ENCODE measurements around the gene RIC8B. TPM values are rescaled to one million over a fixed set of nuclear protein-coding genes. Genes with fewer than 3 reads are reported as not detected.

Gene RIC8B
- total RNA-seq, 1 donor from 2014 or later, result 19.7 TPM

GRCh38 chr12:106815741-106816140 is 41.3 kb downstream of the RIC8B start:
- Histone ChIP-seq H3K4me1 (ENCODE audit: insufficient read depth, low read length) (no peaks in the 10 kb centered on the region), H3K9me3 (ENCODE audit: insufficient read depth, low read depth, low read length) (no peaks in the 10 kb centered on the region), H3K36me3 (ENCODE audit: insufficient read depth, low read length) (peaks cover 2% of the 10 kb centered on the region), H2AFZ (ENCODE audit: low read depth, low read length) (no peak overlapping the region), H3K4me2 (ENCODE audit: low read length) (no peak overlapping the region), H3K9ac (ENCODE audit: low read length) (no peak overlapping the region), H3K4me3 (ENCODE audit: insufficient read depth, low read depth, low read length) (no peak overlapping the region), H3K27ac (ENCODE audit: low read depth, low read length) (no peak overlapping the region), H3K79me2 (ENCODE audit: insufficient read depth, low read length) (no peaks in the 10 kb centered on the region), H4K20me1 (ENCODE audit: insufficient read depth, low read length) (peaks cover 7% of the 10 kb centered on the region), H3K27me3 (ENCODE audit: insufficient read depth, low read length) (no peaks in the 10 kb centered on the region)
- no peaks in the 10 kb centered on the region for H3K27me3 Mint-ChIP-seq (ENCODE audit: low read depth, unreplicated experiment)
- H3K36me3 Mint-ChIP-seq (ENCODE audit: low read depth, unreplicated experiment), result peaks cover 7% of the 10 kb centered on the region
- H3K9me3 Mint-ChIP-seq (ENCODE audit: unreplicated experiment), result no peaks in the 10 kb centered on the region
- DNase-seq (ENCODE audit: low read depth) (no peak), FAIRE-seq (no peak)
- H3K27ac Mint-ChIP-seq (ENCODE audit: unreplicated experiment), result no peak overlapping the region
- H3K4me3 Mint-ChIP-seq (ENCODE audit: unreplicated experiment), result no peak overlapping the region
- H3K4me1 Mint-ChIP-seq (ENCODE audit: low read depth, unreplicated experiment), result peaks cover 8% of the 10 kb centered on the region
- no peak for TF ChIP-seq CTCF (IDR thresholded peaks at IDR 0.05; ENCODE audit: insufficient read depth, low read depth, low read length)
- no peak for TF ChIP-seq EZH2 (IDR thresholded peaks at IDR 0.05; ENCODE audit: insufficient read depth, low read length)

GRCh38 chr12:106816231-106816630 is 41.7 kb downstream of the RIC8B start:
- H4K20me1 ChIP-seq (ENCODE audit: insufficient read depth, low read length), result peaks cover 4% of the 10 kb centered on the region
- Mint-ChIP-seq H3K36me3 (ENCODE audit: low read depth, unreplicated experiment) (peaks cover 7% of the 10 kb centered on the region), H3K4me3 (ENCODE audit: unreplicated experiment) (no peak overlapping the region), H3K4me1 (ENCODE audit: low read depth, unreplicated experiment) (peaks cover 8% of the 10 kb centered on the region), H3K27me3 (ENCODE audit: low read depth, unreplicated experiment) (no peaks in the 10 kb centered on the region), H3K27ac (ENCODE audit: unreplicated experiment) (no peak overlapping the region), H3K9me3 (ENCODE audit: unreplicated experiment) (no peaks in the 10 kb centered on the region)
- no peak overlapping the region for H2AFZ ChIP-seq (ENCODE audit: low read depth, low read length)
- TF ChIP-seq CTCF (IDR thresholded peaks at IDR 0.05; ENCODE audit: insufficient read depth, low read depth, low read length), result no peak
- TF ChIP-seq EZH2 (IDR thresholded peaks at IDR 0.05; ENCODE audit: insufficient read depth, low read length), result no peak
- DNase-seq (ENCODE audit: low read depth) (no peak), FAIRE-seq (no peak)
- H3K4me3 ChIP-seq (ENCODE audit: insufficient read depth, low read depth, low read length), result no peak overlapping the region
- no peaks in the 10 kb centered on the region for H3K27me3 ChIP-seq (ENCODE audit: insufficient read depth, low read length)
- H3K9ac ChIP-seq (ENCODE audit: low read length), result no peak overlapping the region
- no peak overlapping the region for H3K4me2 ChIP-seq (ENCODE audit: low read length)
- no peaks in the 10 kb centered on the region for H3K9me3 ChIP-seq (ENCODE audit: insufficient read depth, low read depth, low read length)
- no peaks in the 10 kb centered on the region for H3K4me1 ChIP-seq (ENCODE audit: insufficient read depth, low read length)
- H3K79me2 ChIP-seq (ENCODE audit: insufficient read depth, low read length), result no peaks in the 10 kb centered on the region
- H3K36me3 ChIP-seq (ENCODE audit: insufficient read depth, low read length), result peaks cover 2% of the 10 kb centered on the region
- no peak overlapping the region for H3K27ac ChIP-seq (ENCODE audit: low read depth, low read length)

- Mint-ChIP-seq H3K4me1 (ENCODE audit: low read depth, unreplicated experiment) (no peaks in the 10 kb centered on the region), H3K4me3 (ENCODE audit: unreplicated experiment) (no peak overlapping the region), H3K27ac (ENCODE audit: unreplicated experiment) (no peak overlapping the region), H3K36me3 (ENCODE audit: low read depth, unreplicated experiment) (peaks cover 7% of the 10 kb centered on the region), H3K27me3 (ENCODE audit: low read depth, unreplicated experiment) (no peaks in the 10 kb centered on the region), H3K9me3 (ENCODE audit: unreplicated experiment) (no peaks in the 10 kb centered on the region)
- no peaks in the 10 kb centered on the region for H3K27me3 ChIP-seq (ENCODE audit: insufficient read depth, low read length)
- no peak for DNase-seq (ENCODE audit: low read depth)
- H3K4me1 ChIP-seq (ENCODE audit: insufficient read depth, low read length), result no peaks in the 10 kb centered on the region
- FAIRE-seq, result no peak
- no peak overlapping the region for H3K4me3 ChIP-seq (ENCODE audit: insufficient read depth, low read depth, low read length)
- H3K9me3 ChIP-seq (ENCODE audit: insufficient read depth, low read depth, low read length), result no peaks in the 10 kb centered on the region
- peaks cover 4% of the 10 kb centered on the region for H3K36me3 ChIP-seq (ENCODE audit: insufficient read depth, low read length)
- TF ChIP-seq EZH2 (IDR thresholded peaks at IDR 0.05; ENCODE audit: insufficient read depth, low read length) (no peak), CTCF (IDR thresholded peaks at IDR 0.05; ENCODE audit: insufficient read depth, low read depth, low read length) (no peak)
- H3K4me2 ChIP-seq (ENCODE audit: low read length), result no peak overlapping the region
- H3K79me2 ChIP-seq (ENCODE audit: insufficient read depth, low read length), result no peaks in the 10 kb centered on the region
- no peaks in the 10 kb centered on the region for H4K20me1 ChIP-seq (ENCODE audit: insufficient read depth, low read length)
- H3K27ac ChIP-seq (ENCODE audit: low read depth, low read length), result no peak overlapping the region
- H2AFZ ChIP-seq (ENCODE audit: low read depth, low read length), result no peak overlapping the region
- no peak overlapping the region for H3K9ac ChIP-seq (ENCODE audit: low read length)
These were observed 45.5 kb downstream of the RIC8B start for GRCh38 chr12:106819991-106820390.

Data from astrocyte (in vitro differentiated cells and primary cell).